SU-DHL-6 (cell line): Measurements from ENCODE around the gene MAST4.

Source experiments
- H2AFZ ChIP-seq: fragments of 200-600 bp; sonication (generic); 2 replicates; pipeline ENCODE4 v1.6.1; 2014; ENCODE audit warnings: low read depth, mild to moderate bottlenecking, moderate library complexity, mixed read lengths, antibody characterized with exemption, low read length; ENCODE audit not compliant: severe bottlenecking
- H3F3A ChIP-seq: fragments of 200-600 bp; shearing (Covaris generic); 2 replicates; pipeline ENCODE4 v1.6.0; 2016; ENCODE audit warnings: antibody characterized with exemption, mild to moderate bottlenecking; ENCODE audit not compliant: insufficient read depth
- H3K27ac ChIP-seq: fragments of 200-600 bp; sonication (generic); 2 replicates; pipeline ENCODE4 v1.5.1; 2016; ENCODE audit warnings: low read depth, mild to moderate bottlenecking, low read length, moderate library complexity, mixed read lengths
- H3K27me3 ChIP-seq: fragments of 200-600 bp; sonication (generic), shearing (Covaris generic); 2 replicates; pipeline ENCODE4 v1.6.0; 2014; ENCODE audit warnings: mild to moderate bottlenecking, low read length
- H3K36me3 ChIP-seq: fragments of 200-600 bp; sonication (generic); 2 replicates; pipeline ENCODE4 v1.6.1; 2014; ENCODE audit warnings: mild to moderate bottlenecking, low read length, mixed read lengths
- H3K4me2 ChIP-seq: fragments of 300-600, 200-600 bp; shearing (Covaris generic), sonication (generic); 2 replicates; pipeline ENCODE4 v1.6.0; 2014; ENCODE audit warnings: low read length, low read depth, mild to moderate bottlenecking; ENCODE audit not compliant: poor library complexity, severe bottlenecking
- H3K4me3 ChIP-seq: fragments of 200-600 bp; sonication (generic); 2 replicates; pipeline ENCODE4 v1.5.1; 2014; ENCODE audit warnings: antibody characterized with exemption, low read length, mild to moderate bottlenecking, mixed read lengths; ENCODE audit not compliant: insufficient read depth, poor library complexity, severe bottlenecking
- H3K79me2 ChIP-seq: fragments of 200-600 bp; sonication (generic); 2 replicates; pipeline ENCODE4 v1.6.1; 2014; ENCODE audit warnings: mild to moderate bottlenecking, low read length, moderate library complexity; ENCODE audit not compliant: insufficient read depth
- H3K9ac ChIP-seq: fragments of 200-600 bp; sonication (generic); 2 replicates; pipeline ENCODE4 v1.7.0; 2014; ENCODE audit warnings: mild to moderate bottlenecking, low read length
- H3K9me2 ChIP-seq: fragments of 200-600 bp; sonication (generic); replicated peaks from 2 replicates; pipeline ENCODE4 v1.6.1; 2014; ENCODE audit warnings: low read length; ENCODE audit not compliant: insufficient read depth
- H3K9me3 ChIP-seq: fragments of 200-600 bp; sonication (generic); 2 replicates; pipeline ENCODE4 v1.6.1; 2014; ENCODE audit warnings: low read length, mixed read lengths; ENCODE audit not compliant: insufficient read depth
- H4K20me1 ChIP-seq: fragments of 200-600 bp; sonication (generic); 2 replicates; pipeline ENCODE4 v1.6.1; 2014; ENCODE audit warnings: low read depth, mild to moderate bottlenecking, antibody characterized with exemption, low read length, moderate library complexity, mixed read lengths
- CTCF ChIP-seq: fragments of 200-600 bp; sonication (generic); IDR thresholded peaks from one replicate; pipeline ENCODE4 v1.5.1; 2017; ENCODE audit warnings: antibody characterized with exemption, mild to moderate bottlenecking, low read length, moderate library complexity; ENCODE audit not compliant: insufficient read depth, poor library complexity, severe bottlenecking
- EZH2phosphoT487 ChIP-seq: fragments of 200-600 bp; sonication (generic), shearing (Covaris generic); conservative IDR thresholded peaks from 2 replicates; pipeline ENCODE4 v1.6.1; 2018; ENCODE audit warnings: mild to moderate bottlenecking, antibody characterized with exemption, low read length, moderate library complexity, mixed read lengths

Gene MAST4

GRCh38 chr5:67065696-67066095 lies 469.5 kb downstream of the MAST4 start:
- H3K9me3 ChIP-seq, result no peaks in the 10 kb centered on the region
- H3K9me2 ChIP-seq, result no peaks in the 10 kb centered on the region
- no peak overlapping the region for H3K4me2 ChIP-seq
- H3F3A ChIP-seq, result no peaks in the 10 kb centered on the region
- H2AFZ ChIP-seq, result no peak overlapping the region
- no peak for TF ChIP-seq CTCF
- no peak for TF ChIP-seq EZH2phosphoT487
- H3K4me3 ChIP-seq, result no peak overlapping the region
- H3K9ac ChIP-seq, result no peak overlapping the region
- no peaks in the 10 kb centered on the region for H3K27me3 ChIP-seq
- H3K79me2 ChIP-seq, result no peaks in the 10 kb centered on the region
- no peak overlapping the region for H3K27ac ChIP-seq
- H4K20me1 ChIP-seq, result no peaks in the 10 kb centered on the region
- no peaks in the 10 kb centered on the region for H3K36me3 ChIP-seq

GRCh38 chr5:67066815-67067214 lies 470.6 kb downstream of the MAST4 start:
- Histone ChIP-seq H3K9ac (no peak overlapping the region), H3K27me3 (no peaks in the 10 kb centered on the region), H3K36me3 (no peaks in the 10 kb centered on the region), H3K9me2 (no peaks in the 10 kb centered on the region), H3F3A (no peaks in the 10 kb centered on the region), H3K79me2 (no peaks in the 10 kb centered on the region), H2AFZ (no peak overlapping the region), H3K4me3 (no peak overlapping the region), H3K9me3 (no peaks in the 10 kb centered on the region), H3K27ac (no peak overlapping the region), H3K4me2 (no peak overlapping the region), H4K20me1 (no peaks in the 10 kb centered on the region)
- TF ChIP-seq EZH2phosphoT487, result no peak
- no peak for TF ChIP-seq CTCF

- TF ChIP-seq CTCF (no peak), EZH2phosphoT487 (no peak)
- H2AFZ ChIP-seq, result no peak overlapping the region
- H3K79me2 ChIP-seq, result no peaks in the 10 kb centered on the region
- no peaks in the 10 kb centered on the region for H3K9me3 ChIP-seq
- no peak overlapping the region for H3K27ac ChIP-seq
- no peak overlapping the region for H3K4me2 ChIP-seq
- no peaks in the 10 kb centered on the region for H3F3A ChIP-seq
- H3K36me3 ChIP-seq, result no peaks in the 10 kb centered on the region
- H4K20me1 ChIP-seq, result no peaks in the 10 kb centered on the region
- no peak overlapping the region for H3K4me3 ChIP-seq
- H3K9ac ChIP-seq, result no peak overlapping the region
- H3K27me3 ChIP-seq, result no peaks in the 10 kb centered on the region
- H3K9me2 ChIP-seq, result no peaks in the 10 kb centered on the region
Observed at GRCh38 chr5:67073045-67073680, 477.0 kb downstream of the MAST4 start.
